Smooth muscle cell (in vitro differentiated cells): ENCODE measurements around the gene COBL. TPM values are rescaled to one million over a fixed set of nuclear protein-coding genes. Genes with fewer than 3 reads are reported as not detected.

Source experiments
- DNase-seq: peaks from one replicate; lab custom pipeline; 2025; ENCODE audit not compliant: unreplicated experiment; lab: John Stamatoyannopoulos, UW
- H2AFZ ChIP-seq: fragments of 200-600 bp; sonication (generic); 2 replicates; pipeline ENCODE4 v1.6.0; 2016; ENCODE audit warnings: antibody characterized with exemption, low read depth, mild to moderate bottlenecking
- H3F3A ChIP-seq: fragments of 200-600 bp; sonication (generic); 2 replicates; pipeline ENCODE4 v1.6.0; 2017; ENCODE audit warnings: antibody characterized with exemption, low read depth
- H3K27ac ChIP-seq: fragments of 200-600 bp; sonication (generic); 2 replicates; pipeline ENCODE4 v1.5.1; 2016; ENCODE audit warnings: low read depth, mild to moderate bottlenecking
- H3K27me3 ChIP-seq: fragments of 200-600 bp; sonication (generic); 2 replicates; pipeline ENCODE4 v1.6.1; 2016; ENCODE audit warnings: low read depth, mild to moderate bottlenecking
- H3K36me3 ChIP-seq: fragments of 200-600 bp; sonication (generic); 2 replicates; pipeline ENCODE4 v1.5.1; 2016; ENCODE audit warnings: low read depth
- H3K4me1 ChIP-seq: fragments of 200-600 bp; sonication (generic); 2 replicates; pipeline ENCODE4 v1.5.1; 2016; ENCODE audit warnings: low read depth
- H3K4me2 ChIP-seq: fragments of 200-600 bp; sonication (generic); 2 replicates; pipeline ENCODE4 v1.6.0; 2016; ENCODE audit warnings: mild to moderate bottlenecking
- H3K4me3 ChIP-seq: fragments of 200-600 bp; sonication (generic); 2 replicates; pipeline ENCODE4 v1.5.1; 2016; ENCODE audit warnings: mild to moderate bottlenecking
- H3K79me2 ChIP-seq: fragments of 200-600 bp; sonication (generic); 2 replicates; pipeline ENCODE4 v1.6.0; 2016; ENCODE audit warnings: low read depth, mild to moderate bottlenecking
- H3K9ac ChIP-seq: fragments of 200-600 bp; sonication (generic); 2 replicates; pipeline ENCODE4 v1.6.0; 2016; ENCODE audit warnings: low read depth
- H3K9me3 ChIP-seq: fragments of 200-600 bp; sonication (generic); replicated peaks from 2 replicates; pipeline ENCODE4 v1.5.1; 2016; ENCODE audit warnings: low read depth
- H4K20me1 ChIP-seq: fragments of 200-600 bp; sonication (generic); 2 replicates; pipeline ENCODE4 v1.6.0; 2016; ENCODE audit warnings: low read depth
- WGBS: methylation state at CpG from one replicate; pipeline ENCODE4 v1.1.7; 2016; ENCODE audit warnings: low lambda C conversion rate; 5-methylcytosine and 5-hydroxymethylcytosine counted together
- polyA plus RNA-seq: library from polyadenylated mRNA; unstranded; fragments of >200 nt; fragmentation: Nextera tagmentation; extraction: Ambion mirVana; gene quantifications from 2 replicates; pipeline ENCODE4 v1.2.1, GENCODE V29; 2016
- total RNA-seq: library from RNA; depleted of rRNA; stranded (reverse); fragments of >200 nt; gene quantifications from 2 replicates; pipeline ENCODE4 v1.2.3, GENCODE V29; 2014
- TF ChIP-seq, protein P1 (sequence below): fragments of 200-600 bp; sonication (generic); IDR thresholded peaks from 2 replicates; pipeline ENCODE4 v1.5.1; 2017; ENCODE audit warnings: borderline replicate concordance, mild to moderate bottlenecking, antibody characterized with exemption; ENCODE audit not compliant: insufficient read depth, poor library complexity, severe bottlenecking

Gene COBL
- total and polyA plus RNA-seq, 2 experiments from 2014 or later: 0.47 to 2.8 TPM

DNA sequence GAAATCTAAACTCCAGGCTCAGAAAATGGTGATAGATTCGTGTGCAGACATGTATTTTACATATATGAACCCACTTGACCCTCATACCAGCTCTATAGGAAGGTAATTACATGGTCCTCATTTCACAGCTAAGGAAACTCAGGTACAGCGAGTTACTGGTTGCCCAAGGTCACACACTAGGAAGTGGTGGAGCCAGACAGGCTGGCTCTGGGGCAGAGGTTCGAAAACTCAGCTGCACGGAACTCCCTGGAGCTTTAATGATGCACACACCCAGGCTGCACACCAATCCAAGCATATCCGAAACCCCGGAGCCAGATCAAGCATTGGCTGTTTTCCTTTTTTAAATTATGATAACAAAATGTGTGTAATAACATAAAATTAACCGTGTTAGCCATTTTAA lies 172.4 kb downstream of the COBL start:
- DNase-seq: no peak
- no peaks in the 10 kb centered on the region for H3K79me2 ChIP-seq
- H3K36me3 ChIP-seq: no peaks in the 10 kb centered on the region
- no peaks in the 10 kb centered on the region for H4K20me1 ChIP-seq
- no peaks in the 10 kb centered on the region for H3F3A ChIP-seq
- no peak overlapping the region for H3K4me2 ChIP-seq
- H3K4me3 ChIP-seq: no peak overlapping the region
- TF ChIP-seq, protein P1, sequence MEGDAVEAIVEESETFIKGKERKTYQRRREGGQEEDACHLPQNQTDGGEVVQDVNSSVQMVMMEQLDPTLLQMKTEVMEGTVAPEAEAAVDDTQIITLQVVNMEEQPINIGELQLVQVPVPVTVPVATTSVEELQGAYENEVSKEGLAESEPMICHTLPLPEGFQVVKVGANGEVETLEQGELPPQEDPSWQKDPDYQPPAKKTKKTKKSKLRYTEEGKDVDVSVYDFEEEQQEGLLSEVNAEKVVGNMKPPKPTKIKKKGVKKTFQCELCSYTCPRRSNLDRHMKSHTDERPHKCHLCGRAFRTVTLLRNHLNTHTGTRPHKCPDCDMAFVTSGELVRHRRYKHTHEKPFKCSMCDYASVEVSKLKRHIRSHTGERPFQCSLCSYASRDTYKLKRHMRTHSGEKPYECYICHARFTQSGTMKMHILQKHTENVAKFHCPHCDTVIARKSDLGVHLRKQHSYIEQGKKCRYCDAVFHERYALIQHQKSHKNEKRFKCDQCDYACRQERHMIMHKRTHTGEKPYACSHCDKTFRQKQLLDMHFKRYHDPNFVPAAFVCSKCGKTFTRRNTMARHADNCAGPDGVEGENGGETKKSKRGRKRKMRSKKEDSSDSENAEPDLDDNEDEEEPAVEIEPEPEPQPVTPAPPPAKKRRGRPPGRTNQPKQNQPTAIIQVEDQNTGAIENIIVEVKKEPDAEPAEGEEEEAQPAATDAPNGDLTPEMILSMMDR: no peak
- no peak overlapping the region for H3K27ac ChIP-seq
- no peak overlapping the region for H2AFZ ChIP-seq
- no peaks in the 10 kb centered on the region for H3K9me3 ChIP-seq
- H3K27me3 ChIP-seq: no peaks in the 10 kb centered on the region
- no peak overlapping the region for H3K9ac ChIP-seq
- WGBS: 78% methylated on average over 7 of the region's 7 CpGs
- no peaks in the 10 kb centered on the region for H3K4me1 ChIP-seq

DNA sequence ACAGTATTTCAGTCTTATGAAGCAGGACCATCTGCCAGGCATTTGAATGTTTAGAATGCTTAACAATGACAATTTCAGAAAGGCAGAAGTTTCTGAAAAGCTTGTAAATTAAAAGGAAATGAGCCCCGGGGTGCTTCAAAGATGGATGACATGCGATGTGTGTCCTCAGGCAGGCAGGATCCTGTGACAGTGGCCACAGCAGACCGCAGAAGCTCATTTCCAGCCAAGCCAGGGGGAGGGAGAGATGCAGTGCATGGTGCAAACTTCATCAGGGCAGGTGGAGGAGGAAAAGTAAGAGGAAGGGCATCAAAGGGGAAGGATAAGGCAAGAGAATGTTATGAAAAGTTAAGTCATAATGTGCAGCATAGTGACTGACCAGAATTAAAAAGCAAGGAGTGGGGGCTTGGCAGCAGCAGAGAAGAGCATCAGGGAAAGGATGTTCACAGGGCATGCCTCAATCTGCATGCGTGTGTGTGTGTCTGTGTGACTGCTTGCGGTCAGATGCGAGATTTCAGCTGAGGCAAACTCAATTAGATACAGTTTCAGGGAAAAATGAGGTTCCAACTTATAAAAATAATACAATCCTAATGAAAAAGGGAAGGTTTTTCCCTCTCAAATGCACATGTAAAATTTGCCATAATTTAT lies 173.7 kb downstream of the COBL start:
- H3K4me2 ChIP-seq: no peak overlapping the region
- H3K27ac ChIP-seq: no peak overlapping the region
- no peaks in the 10 kb centered on the region for H3F3A ChIP-seq
- no peak overlapping the region for H2AFZ ChIP-seq
- TF ChIP-seq, protein P1: no peak
- H4K20me1 ChIP-seq: no peaks in the 10 kb centered on the region
- no peaks in the 10 kb centered on the region for H3K27me3 ChIP-seq
- no peak overlapping the region for H3K4me3 ChIP-seq
- WGBS: 78% methylated on average over 6 of the region's 6 CpGs
- DNase-seq: no peak
- no peaks in the 10 kb centered on the region for H3K9me3 ChIP-seq
- no peaks in the 10 kb centered on the region for H3K79me2 ChIP-seq
- H3K9ac ChIP-seq: no peak overlapping the region
- no peaks in the 10 kb centered on the region for H3K4me1 ChIP-seq
- H3K36me3 ChIP-seq: no peaks in the 10 kb centered on the region

DNA sequence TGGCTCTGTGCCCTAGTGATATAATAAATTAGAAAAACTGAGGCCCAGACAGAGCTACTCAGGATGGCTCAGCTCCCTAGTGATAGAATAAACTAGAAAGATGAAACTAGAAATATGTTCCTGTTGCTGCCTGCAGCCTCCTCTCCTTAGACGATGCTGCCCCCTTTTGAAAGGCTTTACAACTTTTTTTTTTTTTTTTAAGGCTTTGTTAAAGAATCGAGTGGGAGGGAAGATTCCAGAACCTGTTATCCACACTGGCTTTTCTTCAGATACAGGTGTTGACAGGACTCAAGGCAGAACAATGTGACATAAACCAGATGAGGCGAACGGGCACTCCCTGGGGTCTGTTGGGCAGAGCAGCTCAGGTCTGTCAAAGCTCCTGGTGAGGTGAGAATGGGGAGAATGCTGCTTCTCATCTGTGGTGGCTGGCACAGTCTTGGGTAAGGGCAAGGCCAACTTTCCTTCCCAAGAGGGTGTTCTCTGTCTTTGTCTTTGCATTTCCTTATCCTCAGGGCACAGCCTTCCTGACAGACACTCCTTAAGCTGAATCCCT lies 175.1 kb downstream of the COBL start:
- Histone ChIP-seq H3K27ac (no peak overlapping the region), H3K9ac (no peak overlapping the region), H3K4me3 (no peak overlapping the region), H3F3A (no peaks in the 10 kb centered on the region), H4K20me1 (no peaks in the 10 kb centered on the region), H3K27me3 (no peaks in the 10 kb centered on the region), H3K4me2 (no peak overlapping the region), H3K36me3 (no peaks in the 10 kb centered on the region), H2AFZ (no peak overlapping the region), H3K9me3 (no peaks in the 10 kb centered on the region), H3K79me2 (no peaks in the 10 kb centered on the region), H3K4me1 (no peaks in the 10 kb centered on the region)
- TF ChIP-seq, protein P1: peak; percentile 78
- WGBS: 21% methylated on average over 4 of the region's 4 CpGs
- DNase-seq: no peak
